IMR-90 (cell line): ENCODE results near the gene FBP1. TPM values are rescaled to one million over a fixed set of nuclear protein-coding genes. Genes with fewer than 3 reads are reported as not detected.

Experiments used
- ATAC-seq: fragments of 200-7000 bp; cut with Tn5 transposase; 2 replicates; pipeline ENCODE4 v1.9.1; 2020; ENCODE audit warnings: low read depth, mild to moderate bottlenecking, moderate library complexity
- BruUV-seq: library from RNA; stranded (reverse); fragments of 400-500 nt; replicated peaks from 2 replicates; lab custom pipeline; 2021; lab: Mats Ljungman, UMichigan
- CTCF ChIA-PET: fragments of 300-600 bp; formaldehyde crosslinking; extraction: SDS; loops from one replicate; lab custom pipeline; 2021; ENCODE audit warnings: antibody characterized with exemption; lab: Yijun Ruan, JAX
- POLR2A ChIA-PET: fragments of 300-600 bp; sonication (Branson Sonifier 250); formaldehyde crosslinking; loops from one replicate; lab custom pipeline; 2022; ENCODE audit warnings: antibody characterized with exemption; ENCODE audit not compliant: unreplicated experiment; lab: Charles Lee
- DNase-seq: peaks from one replicate; pipeline ENCODE4 v3.0.0; 2013
- H2AFZ ChIP-seq: replicated peaks from 2 replicates; pipeline ENCODE3; 2013; ENCODE audit warnings: low read length, mild to moderate bottlenecking; ENCODE audit not compliant: poor library complexity
- H2AK5ac ChIP-seq: 2 replicates; pipeline ENCODE4 v1.6.1; 2013; ENCODE audit warnings: low read depth, low read length, inconsistent platforms
- H2AK9ac ChIP-seq: replicated peaks from 2 replicates; pipeline ENCODE3; 2013; ENCODE audit warnings: mild to moderate bottlenecking, low read depth, low read length, moderate library complexity; ENCODE audit not compliant: poor library complexity
- H2BK120ac ChIP-seq: 2 replicates; pipeline ENCODE4 v1.6.1; 2013; ENCODE audit warnings: low read depth, low read length, inconsistent platforms
- H2BK15ac ChIP-seq: 3 replicates; pipeline ENCODE4 v1.6.1; 2013; ENCODE audit warnings: low read depth, low read length, inconsistent platforms
- H2BK20ac ChIP-seq: 2 replicates; pipeline ENCODE4 v1.6.1; 2013; ENCODE audit warnings: low read depth, mild to moderate bottlenecking, inconsistent platforms, low read length, moderate library complexity
- H2BK5ac ChIP-seq: 2 replicates; pipeline ENCODE4 v1.6.1; 2013; ENCODE audit warnings: mild to moderate bottlenecking, low read depth, low read length, inconsistent platforms; ENCODE audit not compliant: poor library complexity, severe bottlenecking
- H3K14ac ChIP-seq: replicated peaks from 2 replicates; pipeline ENCODE4 v1.6.1; 2013; ENCODE audit warnings: low read depth, low read length, inconsistent platforms
- H3K18ac ChIP-seq: 2 replicates; pipeline ENCODE4 v1.6.1; 2013; ENCODE audit warnings: low read depth, low read length, control low read depth
- H3K23ac ChIP-seq: 2 replicates; pipeline ENCODE4 v1.6.1; 2013; ENCODE audit warnings: low read depth, low read length, inconsistent platforms
- H3K27ac ChIP-seq: 2 replicates; pipeline ENCODE4 v1.5.1; 2013; ENCODE audit warnings: mild to moderate bottlenecking, control low read depth, low read length; ENCODE audit not compliant: insufficient read depth
- H3K27me3 ChIP-seq: 2 replicates; pipeline ENCODE4 v1.6.1; 2013; ENCODE audit warnings: low read length; ENCODE audit not compliant: control insufficient read depth, insufficient read depth
- H3K36me3 ChIP-seq: 2 replicates; pipeline ENCODE4 v1.6.1; 2013; ENCODE audit warnings: low read length, mixed read lengths; ENCODE audit not compliant: control insufficient read depth, insufficient read depth
- H3K4ac ChIP-seq: 2 replicates; pipeline ENCODE4 v1.6.1; 2013; ENCODE audit warnings: low read depth, low read length, inconsistent platforms
- H3K4me1 ChIP-seq: 2 replicates; pipeline ENCODE4 v1.6.1; 2013; ENCODE audit warnings: low read length, mixed read lengths; ENCODE audit not compliant: control insufficient read depth, insufficient read depth
- H3K4me2 ChIP-seq: 2 replicates; pipeline ENCODE4 v1.6.1; 2013; ENCODE audit warnings: low read depth, mild to moderate bottlenecking, control low read depth, low read length, moderate library complexity
- H3K4me3 ChIP-seq: 2 replicates; pipeline ENCODE4 v1.5.1; 2013; ENCODE audit warnings: low read depth, mild to moderate bottlenecking, control low read depth, low read length, moderate library complexity; ENCODE audit not compliant: insufficient read depth
- H3K56ac ChIP-seq: 2 replicates; pipeline ENCODE4 v1.6.1; 2013; ENCODE audit warnings: low read length, inconsistent platforms; ENCODE audit not compliant: insufficient read depth; ENCODE audit errors: extremely low read depth
- H3K79me1 ChIP-seq, 2 experiments: 2 replicates each; pipeline ENCODE4 v1.6.1; 2013; ENCODE audit warnings: low read length in 2 of 2, inconsistent platforms in 1 of 2, low read depth in 1 of 2
- H3K9ac ChIP-seq: 2 replicates; pipeline ENCODE4 v1.6.1; 2013; ENCODE audit warnings: low read depth, low read length, control low read depth
- H3K9me1 ChIP-seq: 2 replicates; pipeline ENCODE4 v1.6.1; 2013; ENCODE audit warnings: low read length, inconsistent platforms; ENCODE audit not compliant: insufficient read depth
- H3K9me3 ChIP-seq: 2 replicates; pipeline ENCODE4 v1.6.1; 2013; ENCODE audit warnings: low read length; ENCODE audit not compliant: control insufficient read depth, insufficient read depth
- H4K20me1 ChIP-seq: 2 replicates; pipeline ENCODE4 v1.6.1; 2013; ENCODE audit warnings: low read length, inconsistent platforms; ENCODE audit not compliant: insufficient read depth
- H4K5ac ChIP-seq: 2 replicates; pipeline ENCODE4 v1.6.1; 2013; ENCODE audit warnings: mild to moderate bottlenecking, low read depth, low read length, control low read depth
- H4K8ac ChIP-seq, 2 experiments: 2 replicates each; pipeline ENCODE4 v1.6.1; 2013; ENCODE audit warnings: low read depth in 2 of 2, low read length in 2 of 2, control low read depth in 1 of 2, inconsistent platforms in 1 of 2
- H4K91ac ChIP-seq: 2 replicates; pipeline ENCODE4 v1.6.1; 2013; ENCODE audit warnings: low read depth, low read length, inconsistent platforms; ENCODE audit not compliant: insufficient read depth
- CEBPB ChIP-seq: IDR thresholded peaks from 2 replicates; pipeline ENCODE4 v1.6.1; 2012; ENCODE audit warnings: low read depth, low read length, improper control_type of control experiment
- CHD1 ChIP-seq: IDR thresholded peaks from 2 replicates; pipeline ENCODE4 v1.6.1; 2012; ENCODE audit warnings: low read depth, low read length, improper control_type of control experiment
- FOS ChIP-seq: fragments of 150-350 bp; IDR thresholded peaks from 2 replicates; pipeline ENCODE4 v1.6.1; 2016; ENCODE audit warnings: low read depth, low read length
- MAFK ChIP-seq: IDR thresholded peaks from 2 replicates; pipeline ENCODE4 v1.6.1; 2012; ENCODE audit warnings: low read depth, low read length, improper control_type of control experiment
- MAZ ChIP-seq: IDR thresholded peaks from 2 replicates; pipeline ENCODE4 v1.6.1; 2012; ENCODE audit warnings: low read depth, mild to moderate bottlenecking, low read length, improper control_type of control experiment, moderate library complexity, borderline replicate concordance
- MXI1 ChIP-seq: IDR thresholded peaks from 2 replicates; pipeline ENCODE4 v1.6.1; 2012; ENCODE audit warnings: low read depth, mild to moderate bottlenecking, low read length, moderate library complexity, borderline replicate concordance
- NFE2L2 ChIP-seq: fragments of 150-350 bp; IDR thresholded peaks from 2 replicates; pipeline ENCODE4 v1.6.1; 2016; ENCODE audit warnings: low read depth, mild to moderate bottlenecking, low read length
- POLR2A ChIP-seq: IDR thresholded peaks from 2 replicates; pipeline ENCODE4 v1.6.1; 2012; ENCODE audit warnings: mild to moderate bottlenecking, low read depth, low read length
- RAD21 ChIP-seq: IDR thresholded peaks from 2 replicates; pipeline ENCODE4 v1.6.1; 2012; ENCODE audit warnings: low read length, improper control_type of control experiment
- RCOR1 ChIP-seq: IDR thresholded peaks from 2 replicates; pipeline ENCODE4 v1.6.1; 2012; ENCODE audit warnings: mild to moderate bottlenecking, low read length, improper control_type of control experiment; ENCODE audit not compliant: insufficient replicate concordance
- RFX5 ChIP-seq: IDR thresholded peaks from 2 replicates; pipeline ENCODE4 v1.8.0; 2012; ENCODE audit warnings: low read depth, mild to moderate bottlenecking, low read length, moderate library complexity
- USF2 ChIP-seq: fragments of 150-350 bp; IDR thresholded peaks from 2 replicates; pipeline ENCODE4 v1.6.1; 2017; ENCODE audit warnings: mild to moderate bottlenecking, antibody characterized with exemption, low read length, low read depth
- WGBS, 2 experiments: methylation state at CpG; one replicate each; pipeline versions ENCODE4 v1.1.5 to v1.1.7; 2013; ENCODE audit warnings: missing lambda C conversion rate in 2 of 2; ENCODE audit not compliant: insufficient read length in 1 of 2; ENCODE audit errors: extremely low coverage in 2 of 2; 5-methylcytosine and 5-hydroxymethylcytosine counted together
- dilution Hi-C: fragments of 300-500 bp; cut with HindIII; formaldehyde crosslinking; loops from one replicate; pipeline ENCODE4 v1.14.3; 2018; ENCODE audit warnings: low sequenced_read_pairs; ENCODE audit not compliant: unreplicated experiment
- in situ Hi-C: fragments of 300-500 bp; cut with MboI; formaldehyde crosslinking; loops from 3 replicates; pipeline ENCODE4 v1.14.3; 2019; ENCODE audit warnings: low sequenced_read_pairs, inconsistent platforms, mixed read lengths
- intact Hi-C: fragments of 100-400 bp; cut with micrococcal nuclease; formaldehyde crosslinking; loops from 2 replicates; pipeline ENCODE4 v1.10.0; 2022
- polyA plus RNA-seq, 3 experiments: library from polyadenylated mRNA; depleted of rRNA; stranded (reverse); fragments of >200 nt; gene quantifications; 2 replicates each; pipeline ENCODE4 v1.2.3, GENCODE V29; 2012; ENCODE audit warnings: low replicate concordance in 1 of 3
- total RNA-seq: library from RNA; depleted of rRNA; stranded (reverse); fragments of >200 nt; gene quantifications from 2 replicates; pipeline ENCODE4 v1.2.3, GENCODE V29; 2012

The FBP1 gene
- total and polyA plus RNA-seq, 2 of the 4 experiments (the other 2 are of a cell fraction) = not detected

DNA sequence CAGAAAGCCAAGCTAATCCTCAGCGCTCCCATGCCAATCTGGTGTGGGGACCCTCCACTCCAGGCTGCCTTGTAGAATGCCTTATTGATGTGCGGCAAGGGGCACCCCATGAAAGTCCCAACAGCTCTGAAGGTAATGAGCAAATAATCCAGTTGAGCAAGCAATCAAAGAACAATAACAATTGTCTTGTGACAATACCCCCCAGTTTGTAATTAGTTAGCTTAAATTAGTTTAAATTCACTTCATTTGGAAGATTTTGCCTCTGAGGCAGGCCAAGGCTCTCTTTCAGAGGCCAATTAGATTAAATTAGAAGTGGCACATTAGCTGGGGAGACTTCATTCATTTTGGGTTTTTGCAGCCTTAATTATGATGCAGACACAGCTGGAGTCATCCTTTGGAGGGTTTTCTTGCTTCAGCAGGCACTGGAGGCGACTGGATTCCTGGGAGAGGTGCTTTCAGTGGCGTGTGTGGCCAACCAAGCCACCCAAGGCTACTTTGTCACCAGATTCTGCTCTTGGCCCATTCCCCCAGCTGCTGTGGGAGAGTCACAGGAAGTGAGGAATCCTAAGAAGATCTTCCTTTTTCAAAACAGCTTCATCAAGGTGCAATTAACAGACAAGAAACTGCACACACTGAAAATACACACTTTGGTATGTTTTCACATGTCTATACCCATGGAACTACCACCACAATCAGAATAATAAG is 17.9 kb upstream of the FBP1 start:
- H4K5ac ChIP-seq = no peak overlapping the region
- no peak for TF ChIP-seq RAD21
- TF ChIP-seq RCOR1 = no peak
- TF ChIP-seq CHD1 = no peak
- no peak for TF ChIP-seq NFE2L2
- no peak for TF ChIP-seq RFX5
- no peak for TF ChIP-seq FOS
- no peak for TF ChIP-seq MAZ
- no peak for TF ChIP-seq MXI1
- TF ChIP-seq USF2 = no peak
- no peak for TF ChIP-seq CEBPB
- no peak for TF ChIP-seq POLR2A
- no peak for TF ChIP-seq MAFK
- no peak overlapping the region for H3K4ac ChIP-seq
- dilution Hi-C loops (no loop called here), intact Hi-C loops (no loop called here), in situ Hi-C loops (no loop called here)
- CTCF ChIA-PET = interaction anchor here (0.8 to 1.9 kb wide), 2 partner anchors 12 to 511 kb away, joined by 3 to 5 read pairs; no protein-coding TSS in a partner anchor
- H3K56ac ChIP-seq = no peak overlapping the region
- H3K18ac ChIP-seq = no peak overlapping the region
- H2AFZ ChIP-seq = no peak overlapping the region
- no peak overlapping the region for H3K27ac ChIP-seq
- DNase-seq = no peak
- no peak overlapping the region for H2BK15ac ChIP-seq
- H3K4me2 ChIP-seq = no peak overlapping the region
- H3K27me3 ChIP-seq = peaks cover 20% of the 10 kb centered on the region
- ATAC-seq = no peak
- no peak overlapping the region for H2AK5ac ChIP-seq
- no peaks in the 10 kb centered on the region for H3K79me1 ChIP-seq
- no peaks in the 10 kb centered on the region; the same call in 1 of the 2 replicates for H3K9me1 ChIP-seq
- H3K23ac ChIP-seq = no peak overlapping the region
- H2BK120ac ChIP-seq = no peak overlapping the region
- H2BK20ac ChIP-seq = no peak overlapping the region
- H2AK9ac ChIP-seq = no peak overlapping the region
- H4K20me1 ChIP-seq = no peaks in the 10 kb centered on the region
- H3K14ac ChIP-seq = no peak overlapping the region
- no peaks in the 10 kb centered on the region for H3K9me3 ChIP-seq
- no peak overlapping the region for H3K4me3 ChIP-seq
- no peak overlapping the region for H3K9ac ChIP-seq
- H3K4me1 ChIP-seq = no peaks in the 10 kb centered on the region
- H2BK5ac ChIP-seq = no peak overlapping the region
- no TSS peak for BruUV-seq
- 86% methylated on average over 2 of the region's 4 CpGs; no CpG with 5 or more reads in 1 of the 2 experiments for WGBS, 2 experiments
- no peaks in the 10 kb centered on the region for H3K36me3 ChIP-seq
- POLR2A ChIA-PET = no interaction called here
- H4K8ac ChIP-seq = no peak overlapping the region
- no peak overlapping the region for H4K91ac ChIP-seq
